ENCODE results near the gene FOXO1.
"Not testable (repeated sequence)": the region's sequence is repeated elsewhere in the genome, so short reads cannot be mapped to it uniquely, and the experiment has no call there.

Gene FOXO1

GRCh38 chr13:40666045-40666932, at the start of gene FOXO1:
FOXO1 (minus strand) TSS chr13:40666641; CDS start chr13:40666212, 429 bp downstream.
- Mint-ChIP-seq H3K27ac (peak within 1 kb of the TSS; percentile 93), H3K36me3 (ENCODE audit: low read depth) (peaks cover 16% of the 10 kb centered on the region), H3K4me1 (ENCODE audit: low read depth) (peaks cover 54% of the 10 kb centered on the region), H3K9me3 (no peaks in the 10 kb centered on the region), H3K27me3 (no peaks in the 10 kb centered on the region), H3K4me3 (peak within 1 kb of the TSS; percentile 91)

- H3K36me3 Mint-ChIP-seq (ENCODE audit: low read depth) = peaks cover 44% of the 10 kb centered on the region
- not testable (repeated sequence) for H3K27me3 Mint-ChIP-seq; H3K27ac Mint-ChIP-seq; H3K4me1 Mint-ChIP-seq (ENCODE audit: low read depth); H3K4me3 Mint-ChIP-seq; H3K9me3 Mint-ChIP-seq
Measured at GRCh38 chr13:40714433-40714832, 48.0 kb upstream of the FOXO1 start.

GRCh38 chr13:40706439-40706838, 40.0 kb upstream of the FOXO1 start:
- H3K27ac Mint-ChIP-seq = no peak overlapping the region
- peaks cover 14% of the 10 kb centered on the region for H3K4me1 Mint-ChIP-seq (ENCODE audit: low read depth)
- peaks cover 15% of the 10 kb centered on the region for H3K36me3 Mint-ChIP-seq (ENCODE audit: low read depth)
- peaks cover 16% of the 10 kb centered on the region for H3K9me3 Mint-ChIP-seq
- no peaks in the 10 kb centered on the region for H3K27me3 Mint-ChIP-seq
- H3K4me3 Mint-ChIP-seq = no peak overlapping the region

GRCh38 chr13:40697711-40698110, 31.3 kb upstream of the FOXO1 start:
- Mint-ChIP-seq H3K36me3 (ENCODE audit: low read depth) (no peaks in the 10 kb centered on the region), H3K27me3 (no peaks in the 10 kb centered on the region), H3K4me3 (no peak overlapping the region), H3K27ac (no peak overlapping the region), H3K9me3 (no peaks in the 10 kb centered on the region), H3K4me1 (ENCODE audit: low read depth) (peaks cover 3% of the 10 kb centered on the region)

GRCh38 chr13:40694426-40694825, 28.0 kb upstream of the FOXO1 start:
- H3K27me3 Mint-ChIP-seq = no peaks in the 10 kb centered on the region
- no peaks in the 10 kb centered on the region for H3K36me3 Mint-ChIP-seq (ENCODE audit: low read depth)
- no peaks in the 10 kb centered on the region for H3K9me3 Mint-ChIP-seq
- H3K4me1 Mint-ChIP-seq (ENCODE audit: low read depth) = no peaks in the 10 kb centered on the region
- no peak overlapping the region for H3K4me3 Mint-ChIP-seq
- H3K27ac Mint-ChIP-seq = no peak overlapping the region

GRCh38 chr13:40692946-40693345, 26.5 kb upstream of the FOXO1 start:
- Mint-ChIP-seq H3K36me3 (ENCODE audit: low read depth) (no peaks in the 10 kb centered on the region), H3K4me3 (no peak overlapping the region), H3K4me1 (ENCODE audit: low read depth) (no peaks in the 10 kb centered on the region), H3K27ac (no peak overlapping the region), H3K27me3 (no peaks in the 10 kb centered on the region), H3K9me3 (no peaks in the 10 kb centered on the region)

GRCh38 chr13:40688781-40689180, 22.3 kb upstream of the FOXO1 start:
- no peak overlapping the region for H3K27ac Mint-ChIP-seq
- H3K4me3 Mint-ChIP-seq = no peak overlapping the region
- H3K4me1 Mint-ChIP-seq (ENCODE audit: low read depth) = no peaks in the 10 kb centered on the region
- no peaks in the 10 kb centered on the region for H3K9me3 Mint-ChIP-seq
- no peaks in the 10 kb centered on the region for H3K36me3 Mint-ChIP-seq (ENCODE audit: low read depth)
- no peaks in the 10 kb centered on the region for H3K27me3 Mint-ChIP-seq

GRCh38 chr13:40682449-40683240, 16.2 kb upstream of the FOXO1 start:
- H3K27ac Mint-ChIP-seq = no peak overlapping the region
- H3K27me3 Mint-ChIP-seq = no peaks in the 10 kb centered on the region
- H3K36me3 Mint-ChIP-seq (ENCODE audit: low read depth) = no peaks in the 10 kb centered on the region
- peaks cover 15% of the 10 kb centered on the region for H3K4me1 Mint-ChIP-seq (ENCODE audit: low read depth)
- H3K4me3 Mint-ChIP-seq = no peak overlapping the region
- H3K9me3 Mint-ChIP-seq = no peaks in the 10 kb centered on the region

GRCh38 chr13:40681341-40682146, 15.1 kb upstream of the FOXO1 start:
- no peak overlapping the region for H3K4me3 Mint-ChIP-seq
- H3K27me3 Mint-ChIP-seq = no peaks in the 10 kb centered on the region
- H3K36me3 Mint-ChIP-seq (ENCODE audit: low read depth) = no peaks in the 10 kb centered on the region
- H3K4me1 Mint-ChIP-seq (ENCODE audit: low read depth) = peaks cover 15% of the 10 kb centered on the region
- no peaks in the 10 kb centered on the region for H3K9me3 Mint-ChIP-seq
- H3K27ac Mint-ChIP-seq = no peak overlapping the region

- Mint-ChIP-seq H3K27ac (no peak overlapping the region), H3K4me3 (no peak overlapping the region)
Measured at GRCh38 chr13:40680659-40681323, 14.3 kb upstream of the FOXO1 start.

GRCh38 chr13:40679480-40679985, 13.1 kb upstream of the FOXO1 start:
- Mint-ChIP-seq H3K4me1 (ENCODE audit: low read depth) (peaks cover 17% of the 10 kb centered on the region), H3K9me3 (no peaks in the 10 kb centered on the region), H3K27me3 (no peaks in the 10 kb centered on the region)

More at GRCh38 chr13:40680659-40681323, 14.3 kb upstream of the FOXO1 start:
- Mint-ChIP-seq H3K9me3 (no peaks in the 10 kb centered on the region), H3K4me1 (ENCODE audit: low read depth) (peaks cover 15% of the 10 kb centered on the region), H3K27me3 (no peaks in the 10 kb centered on the region), H3K36me3 (ENCODE audit: low read depth) (no peaks in the 10 kb centered on the region)

GRCh38 chr13:40677064-40677463, 10.6 kb upstream of the FOXO1 start:
- no peaks in the 10 kb centered on the region for H3K27me3 Mint-ChIP-seq
- no peaks in the 10 kb centered on the region for H3K36me3 Mint-ChIP-seq (ENCODE audit: low read depth)
- no peak overlapping the region for H3K4me3 Mint-ChIP-seq
- H3K27ac Mint-ChIP-seq = no peak overlapping the region
- no peaks in the 10 kb centered on the region for H3K9me3 Mint-ChIP-seq
- H3K4me1 Mint-ChIP-seq (ENCODE audit: low read depth) = peaks cover 26% of the 10 kb centered on the region

More at GRCh38 chr13:40679480-40679985, 13.1 kb upstream of the FOXO1 start:
- H3K4me3 Mint-ChIP-seq = no peak overlapping the region
- H3K36me3 Mint-ChIP-seq (ENCODE audit: low read depth) = no peaks in the 10 kb centered on the region
- no peak overlapping the region for H3K27ac Mint-ChIP-seq

GRCh38 chr13:40676007-40676406, 9.6 kb upstream of the FOXO1 start:
- no peaks in the 10 kb centered on the region for H3K36me3 Mint-ChIP-seq (ENCODE audit: low read depth)
- no peak overlapping the region for H3K4me3 Mint-ChIP-seq
- H3K27me3 Mint-ChIP-seq = no peaks in the 10 kb centered on the region
- peaks cover 23% of the 10 kb centered on the region for H3K4me1 Mint-ChIP-seq (ENCODE audit: low read depth)
- H3K27ac Mint-ChIP-seq = no peak overlapping the region
- no peaks in the 10 kb centered on the region for H3K9me3 Mint-ChIP-seq

GRCh38 chr13:40673414-40673813, 7.0 kb upstream of the FOXO1 start:
- Mint-ChIP-seq H3K36me3 (ENCODE audit: low read depth) (no peaks in the 10 kb centered on the region), H3K4me1 (ENCODE audit: low read depth) (peaks cover 38% of the 10 kb centered on the region), H3K9me3 (no peaks in the 10 kb centered on the region), H3K4me3 (no peak overlapping the region), H3K27ac (no peak overlapping the region), H3K27me3 (no peaks in the 10 kb centered on the region)
